Brain microvascular endothelial cell (primary cell): ENCODE data around the gene ZFP69.

Source experiments
- DNase-seq: peaks from one replicate; pipeline ENCODE4 v3.0.0-alpha.2; 2020
- H3K27ac ChIP-seq: fragments of 250-450 bp; sonication (Bioruptor Pico); 2 replicates; pipeline ENCODE4 v1.5.1; 2020; ENCODE audit warnings: mild to moderate bottlenecking, moderate library complexity
- H3K27me3 ChIP-seq: fragments of 250-450 bp; sonication (Bioruptor Pico); replicated peaks from 2 replicates; pipeline ENCODE4 v1.5.1; 2020; ENCODE audit warnings: mild to moderate bottlenecking
- H3K36me3 ChIP-seq: fragments of 250-450 bp; sonication (Bioruptor Pico); replicated peaks from 2 replicates; pipeline ENCODE4 v1.5.1; 2020; ENCODE audit warnings: mild to moderate bottlenecking
- H3K4me3 ChIP-seq: 2 replicates; pipeline ENCODE4 v1.5.1; 2011; ENCODE audit warnings: low read depth, mild to moderate bottlenecking, control low read depth, low read length, moderate library complexity
- in situ Hi-C: cut with HindIII; loops from 2 replicates; pipeline ENCODE4 v1.10.0; 2017; ENCODE audit warnings: low sequenced_read_pairs, low pct_ligation_motif_present
- TF ChIP-seq, protein P1 (sequence below): IDR thresholded peaks from 2 replicates; pipeline ENCODE4 v1.5.1; 2011; ENCODE audit warnings: low read depth, mild to moderate bottlenecking, moderate library complexity, low read length, control low read depth, inconsistent platforms; ENCODE audit errors: missing control alignments

ZFP69 gene

DNA sequence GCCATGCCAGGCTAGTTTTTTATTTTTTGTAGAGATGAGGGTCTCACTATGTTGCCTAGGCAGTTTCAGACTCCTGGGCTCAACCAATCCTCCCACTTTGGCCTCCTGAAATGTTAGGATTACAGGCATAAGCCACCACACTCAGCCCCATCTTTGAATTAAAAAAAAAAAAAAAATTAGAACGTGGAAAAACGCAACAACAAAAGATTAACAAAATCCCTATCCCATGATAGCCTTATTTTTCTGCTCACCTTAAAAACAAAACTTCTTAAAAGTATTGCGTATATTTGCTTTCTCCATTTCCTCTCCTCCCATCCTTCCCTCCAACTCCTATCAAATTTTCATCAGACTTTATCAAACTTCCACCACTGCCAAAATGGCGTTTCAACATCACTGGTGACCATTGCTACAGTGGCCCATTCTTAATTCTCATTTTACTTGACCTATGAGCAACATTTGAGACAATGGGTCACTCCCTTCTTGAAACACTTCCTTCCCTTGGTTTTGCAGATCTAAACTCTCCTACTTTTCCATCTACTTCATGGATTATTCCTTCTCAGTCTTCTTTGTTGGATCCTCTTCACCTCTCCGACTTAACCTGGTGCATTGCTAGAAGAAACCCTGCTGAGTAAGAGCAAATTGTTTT, 53.8 kb downstream of the ZFP69 start:
- peak; percentile 6 for DNase-seq
- Histone ChIP-seq H3K4me3 (peak overlapping the region; percentile 87), H3K36me3 (no peaks in the 10 kb centered on the region), H3K27me3 (no peaks in the 10 kb centered on the region), H3K27ac (peak overlapping the region; percentile 76)
- in situ Hi-C loops = no loop called here
- TF ChIP-seq, protein P1, sequence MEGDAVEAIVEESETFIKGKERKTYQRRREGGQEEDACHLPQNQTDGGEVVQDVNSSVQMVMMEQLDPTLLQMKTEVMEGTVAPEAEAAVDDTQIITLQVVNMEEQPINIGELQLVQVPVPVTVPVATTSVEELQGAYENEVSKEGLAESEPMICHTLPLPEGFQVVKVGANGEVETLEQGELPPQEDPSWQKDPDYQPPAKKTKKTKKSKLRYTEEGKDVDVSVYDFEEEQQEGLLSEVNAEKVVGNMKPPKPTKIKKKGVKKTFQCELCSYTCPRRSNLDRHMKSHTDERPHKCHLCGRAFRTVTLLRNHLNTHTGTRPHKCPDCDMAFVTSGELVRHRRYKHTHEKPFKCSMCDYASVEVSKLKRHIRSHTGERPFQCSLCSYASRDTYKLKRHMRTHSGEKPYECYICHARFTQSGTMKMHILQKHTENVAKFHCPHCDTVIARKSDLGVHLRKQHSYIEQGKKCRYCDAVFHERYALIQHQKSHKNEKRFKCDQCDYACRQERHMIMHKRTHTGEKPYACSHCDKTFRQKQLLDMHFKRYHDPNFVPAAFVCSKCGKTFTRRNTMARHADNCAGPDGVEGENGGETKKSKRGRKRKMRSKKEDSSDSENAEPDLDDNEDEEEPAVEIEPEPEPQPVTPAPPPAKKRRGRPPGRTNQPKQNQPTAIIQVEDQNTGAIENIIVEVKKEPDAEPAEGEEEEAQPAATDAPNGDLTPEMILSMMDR = no peak

DNA sequence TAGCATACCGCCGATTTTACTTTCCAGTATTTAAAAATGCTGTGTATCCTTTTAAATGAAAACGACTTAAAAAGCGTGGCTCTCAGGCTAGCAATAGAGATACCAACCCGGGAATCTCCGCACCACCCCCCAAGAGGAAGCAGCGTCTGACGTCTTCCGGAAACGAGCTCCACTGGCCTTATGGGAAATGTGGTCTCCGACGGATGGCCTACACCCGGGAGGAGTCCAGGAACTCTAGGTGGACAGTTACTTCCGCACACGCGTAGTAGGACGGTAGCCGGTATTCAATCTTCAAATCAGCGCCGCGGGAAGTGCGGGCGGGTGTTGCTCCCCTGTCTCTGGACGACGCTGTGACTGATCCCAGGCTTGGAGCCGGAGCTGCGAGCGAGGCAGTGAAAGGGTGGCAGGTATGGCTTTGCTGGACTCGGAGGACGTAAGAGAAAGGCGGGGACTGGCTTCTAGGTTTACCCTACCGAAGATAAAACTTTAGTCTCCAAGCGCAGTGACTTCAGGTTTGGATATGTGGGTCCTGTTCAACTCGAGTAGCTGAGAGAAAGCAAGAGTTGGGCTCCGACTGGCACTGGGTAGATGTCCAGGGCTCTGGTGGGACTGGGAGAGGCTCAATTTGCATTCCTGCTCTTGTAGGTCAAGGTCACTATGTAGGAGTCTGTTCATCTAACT, 54.4 kb downstream of the ZFP69 start, which contains the start of gene ZNF684:
Gene ZNF684, plus strand, starts transcription at position 257 of the 681 bp plus-strand sequence. CDS start 1,530 bp downstream, outside the sequence.
- Histone ChIP-seq H3K4me3 (peak within 1 kb of the TSS; percentile 87), H3K27ac (peak within 1 kb of the TSS; percentile 76), H3K36me3 (no peaks in the 10 kb centered on the region), H3K27me3 (no peaks in the 10 kb centered on the region)
- peak; percentile 95 for DNase-seq
- TF ChIP-seq, protein P1 = no peak
- in situ Hi-C loops = no loop called here

DNA sequence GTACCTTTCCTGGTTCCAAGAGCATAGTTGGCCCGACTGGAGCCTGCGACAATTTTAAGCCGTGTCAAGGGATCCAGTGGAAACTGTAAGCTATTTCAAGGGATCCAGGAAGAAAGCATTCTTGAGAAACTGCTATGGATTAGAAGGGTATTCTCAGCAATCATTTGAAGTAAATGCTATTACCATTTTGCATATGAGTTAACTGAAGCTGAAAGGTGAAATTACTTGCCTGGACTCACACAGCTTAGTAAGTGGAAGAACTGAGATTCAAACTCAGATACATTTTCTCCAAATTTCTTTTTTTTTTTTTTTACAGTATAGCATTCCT, 54.9 kb downstream of the ZFP69 start:
- TF ChIP-seq, protein P1 = no peak
- in situ Hi-C loops = no loop called here
- Histone ChIP-seq H3K27ac (no peak overlapping the region), H3K27me3 (no peaks in the 10 kb centered on the region), H3K4me3 (peak overlapping the region; percentile 87), H3K36me3 (no peaks in the 10 kb centered on the region)
- no peak for DNase-seq

DNA sequence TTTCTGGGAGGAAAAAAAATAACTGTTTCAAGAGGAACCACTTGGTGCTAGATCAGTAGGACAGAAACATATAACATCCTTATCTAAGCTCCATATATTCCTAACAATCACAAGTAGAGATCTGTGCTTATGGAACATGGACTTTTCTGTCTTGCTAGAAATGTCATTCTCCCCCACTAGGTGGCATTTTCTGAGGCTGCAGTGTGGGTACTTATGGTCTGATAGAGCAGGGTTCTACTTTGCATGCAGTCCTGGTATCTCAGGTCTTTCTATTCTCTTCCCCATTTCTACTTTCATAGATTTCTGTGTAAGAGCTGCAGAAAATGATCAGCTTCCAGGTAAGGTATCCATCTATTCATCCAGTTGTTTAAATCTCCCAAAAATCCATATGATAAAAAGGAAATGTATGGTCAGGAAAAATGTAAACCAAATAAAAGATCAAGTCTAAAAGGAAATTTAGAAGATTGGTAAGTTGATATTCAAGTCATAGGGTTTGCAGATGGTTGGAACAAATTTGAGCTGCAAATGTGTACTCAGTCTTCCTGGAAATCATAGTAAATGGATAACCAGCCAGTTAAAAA, 55.8 kb downstream of the ZFP69 start:
- Histone ChIP-seq H3K27ac (no peak overlapping the region), H3K36me3 (no peaks in the 10 kb centered on the region), H3K27me3 (no peaks in the 10 kb centered on the region), H3K4me3 (no peak overlapping the region)
- in situ Hi-C loops = no loop called here
- peak; percentile 62 for DNase-seq
- TF ChIP-seq, protein P1 = peak; percentile 72

DNA sequence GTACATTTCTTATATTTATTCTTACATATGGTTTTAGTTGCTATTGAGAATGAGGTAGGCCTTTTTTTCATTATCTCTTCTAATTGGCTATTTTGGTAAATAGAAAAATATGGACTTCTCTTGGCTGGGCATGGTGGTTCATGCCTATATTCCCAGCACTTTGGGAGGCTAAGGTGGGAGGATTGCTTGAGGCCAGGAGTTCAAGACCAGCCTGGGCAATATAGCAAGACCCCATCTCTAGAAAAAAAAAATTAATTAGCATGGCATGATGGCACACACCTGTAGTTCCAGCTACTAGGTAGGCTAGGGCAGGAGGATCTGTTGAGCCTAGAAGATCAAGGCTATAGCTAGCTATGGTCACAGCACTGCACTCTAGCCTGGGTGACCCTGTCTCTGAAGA, 57.5 kb downstream of the ZFP69 start:
- TF ChIP-seq, protein P1 = no peak
- in situ Hi-C loops = no loop called here

More for the DNA sequence above, 57.5 kb downstream of the ZFP69 start:
- no peaks in the 10 kb centered on the region for H3K36me3 ChIP-seq
- no peak for DNase-seq
- no peak overlapping the region for H3K27ac ChIP-seq
- H3K27me3 ChIP-seq = no peaks in the 10 kb centered on the region
- no peak overlapping the region for H3K4me3 ChIP-seq
